8988T (cell line): ENCODE data around the gene WBP11.

Experiments used
- DNase-seq: peaks from one replicate; pipeline ENCODE4 v3.0.0; 2011

WBP11 gene

DNA sequence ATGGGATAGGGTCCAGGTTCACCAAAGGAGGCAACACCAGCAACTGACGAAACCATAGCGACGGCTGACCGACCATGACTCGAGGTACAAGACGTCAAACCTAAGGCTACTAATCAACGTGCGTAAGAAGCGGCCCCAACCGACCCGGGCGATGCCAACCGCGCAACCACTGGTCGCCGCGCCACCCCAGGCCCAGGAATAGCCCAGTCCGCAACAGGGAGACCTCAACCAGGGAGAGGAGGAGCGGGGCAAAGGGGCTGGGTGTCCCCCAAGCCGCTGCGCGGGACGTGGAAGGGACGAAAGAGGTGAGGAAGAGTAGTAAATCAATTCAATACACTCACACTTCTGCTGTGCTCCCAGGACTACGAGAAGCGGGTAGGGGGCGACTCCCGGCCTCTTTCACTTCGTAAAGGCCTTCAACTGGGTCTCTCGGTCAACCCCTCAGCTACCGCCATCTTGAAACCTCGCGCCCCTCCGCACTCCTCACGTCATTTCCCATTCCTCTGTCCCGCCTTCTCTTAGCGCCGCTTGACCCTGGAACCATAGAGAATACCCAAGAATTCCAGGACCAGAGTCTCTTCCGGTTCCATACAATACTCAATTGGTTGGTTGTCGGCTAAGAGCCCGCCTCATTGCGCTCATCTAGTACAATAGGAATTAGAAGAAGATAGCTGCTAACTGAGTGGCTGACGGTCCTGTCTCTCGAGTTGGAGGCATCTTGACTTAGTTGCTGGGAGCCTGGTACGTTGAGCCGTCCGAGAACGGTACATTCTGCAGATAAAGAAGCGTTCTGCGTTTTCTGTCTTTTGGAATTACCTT, at the start of gene WBP11, which contains the start of gene C12orf60:
Gene WBP11, minus strand, starts transcription at position 468 of the 819 bp plus-strand sequence. CDS start 2,095 bp downstream, outside the sequence.
Gene C12orf60, plus strand, starts transcription at position 660 of the 819 bp plus-strand sequence. CDS start 19,266 bp downstream, outside the sequence.
- DNase-seq = peak; percentile 49

DNA sequence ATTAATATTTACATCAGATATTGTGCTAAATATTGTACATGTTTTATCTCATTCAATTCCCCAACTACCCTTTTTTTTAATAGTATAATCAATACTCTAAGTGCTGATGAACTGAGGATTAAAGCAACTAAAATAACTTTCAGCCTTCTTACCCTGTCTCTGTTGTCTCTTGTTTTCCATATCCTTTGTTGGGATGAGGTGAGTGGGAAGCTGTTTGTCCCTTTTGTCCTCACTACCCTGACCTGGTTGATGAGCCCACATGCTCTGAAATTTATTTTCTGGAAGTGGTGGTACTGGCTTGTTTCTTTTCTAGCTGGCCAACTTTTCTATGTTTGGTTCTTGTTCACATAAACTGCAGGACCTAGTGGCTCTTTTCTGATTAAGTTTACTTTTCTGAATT, 49.6 kb upstream of the WBP11 start:
- no peak for DNase-seq

DNA sequence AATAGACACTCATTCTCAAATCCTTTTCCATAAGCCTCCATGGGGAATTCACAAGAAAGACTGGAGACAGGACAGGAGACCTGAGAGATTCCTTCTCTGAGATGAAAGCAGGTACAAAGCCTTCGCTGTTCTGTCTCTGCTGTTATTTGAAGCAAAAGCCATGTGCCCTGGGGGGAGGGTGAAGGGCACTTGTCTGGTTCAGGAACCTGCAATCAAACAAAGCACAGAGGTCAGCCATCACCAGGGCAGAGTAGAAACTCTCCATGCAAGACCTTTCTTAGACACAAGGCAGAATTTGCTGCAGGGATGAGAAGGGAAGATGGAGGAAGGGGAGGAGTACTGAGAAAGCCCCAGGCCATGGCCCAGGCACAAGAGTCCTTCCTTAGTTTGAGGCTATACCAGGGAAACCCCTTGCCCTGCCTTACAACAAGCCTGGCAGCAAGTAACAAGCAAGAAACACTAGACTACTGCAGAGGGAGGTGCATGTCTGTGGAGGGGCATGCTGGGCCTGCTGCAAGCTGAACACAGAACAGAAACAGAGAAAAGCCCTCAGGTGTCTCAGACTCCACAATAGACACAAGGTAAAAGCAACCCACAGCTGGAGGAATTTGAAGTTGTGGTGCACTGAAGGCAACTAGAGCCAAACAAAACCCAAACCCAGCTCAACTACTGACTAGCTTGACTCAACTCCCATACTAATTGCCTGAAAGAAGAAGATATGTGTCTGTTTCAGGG, 47.8 kb upstream of the WBP11 start:
- no peak for DNase-seq

DNA sequence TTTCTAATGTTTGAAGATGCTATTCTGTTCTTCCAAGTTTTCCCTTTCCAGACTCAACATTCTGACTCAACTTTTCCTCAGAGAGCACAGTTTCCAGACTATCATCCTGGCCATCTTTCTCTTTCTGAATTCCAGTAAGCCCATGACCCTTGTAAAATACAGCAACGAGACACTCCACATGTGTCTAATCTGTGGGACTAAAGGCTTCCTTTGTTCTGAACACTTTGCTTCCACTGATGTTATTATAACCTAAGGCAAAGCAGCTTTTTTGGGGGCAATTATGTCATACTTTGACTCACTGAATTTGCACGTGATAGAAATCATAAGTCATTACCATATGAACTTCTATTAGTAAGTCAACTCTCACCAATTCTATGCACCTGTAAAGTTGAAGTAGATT, 46.4 kb upstream of the WBP11 start:
- DNase-seq = no peak

DNA sequence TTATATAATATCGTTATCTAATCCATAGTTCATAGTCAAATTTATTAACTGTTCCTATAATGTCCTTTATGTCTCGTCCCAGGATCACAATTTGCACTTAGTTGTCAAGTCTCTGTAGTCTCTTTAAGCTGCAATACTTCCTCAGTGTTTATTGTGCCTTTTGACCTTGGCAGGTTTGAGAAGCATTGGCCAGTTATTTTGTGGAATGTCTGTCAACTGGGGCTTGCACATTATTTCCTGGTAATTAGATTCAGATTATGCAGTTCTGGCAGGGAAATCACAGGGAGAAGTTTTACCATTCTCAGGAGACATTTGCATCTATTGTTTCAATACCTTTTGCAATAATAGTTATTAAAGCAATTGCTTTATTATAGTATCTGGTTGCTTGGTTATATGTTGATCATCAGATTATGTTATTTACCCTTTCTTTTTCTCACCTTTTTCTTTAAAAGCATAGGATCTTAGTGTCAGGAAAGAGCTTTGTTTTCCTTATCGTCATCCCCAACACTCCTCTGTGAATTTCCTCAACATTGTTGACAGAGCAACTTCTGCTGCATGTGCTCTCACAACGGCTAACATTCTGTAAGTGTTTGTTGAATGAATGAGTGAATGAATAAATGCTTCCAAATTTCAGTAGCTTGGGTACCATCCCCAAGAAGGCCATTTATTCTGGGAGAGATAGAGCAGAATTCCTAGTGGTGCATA, 43.8 kb upstream of the WBP11 start:
- no peak for DNase-seq

DNA sequence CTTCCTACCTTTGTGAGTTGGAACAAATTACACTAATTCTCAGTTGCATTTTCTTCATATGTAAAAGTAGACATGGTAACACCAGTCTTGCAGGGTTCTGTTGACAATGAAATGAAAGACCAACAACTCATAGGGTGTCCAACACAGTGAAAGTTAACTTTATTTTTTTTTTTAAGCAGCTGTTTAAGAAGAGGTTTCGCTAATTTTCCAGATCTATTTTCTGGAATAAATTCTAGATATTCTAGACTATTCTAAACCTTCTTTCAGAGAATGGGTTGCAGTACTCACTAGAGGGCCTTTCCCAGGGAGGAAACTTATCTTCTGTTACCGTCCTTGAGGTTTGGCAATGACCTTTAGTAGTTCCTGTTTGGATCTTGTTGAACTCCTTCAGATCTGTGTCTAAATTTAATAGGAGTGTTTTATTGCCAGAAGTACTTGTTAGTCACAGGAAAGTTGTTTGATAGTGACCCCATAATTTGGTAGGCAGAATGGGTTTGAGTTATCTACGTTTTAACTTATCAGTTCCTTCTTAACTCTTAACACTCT, 42.8 kb upstream of the WBP11 start:
- DNase-seq = no peak

DNA sequence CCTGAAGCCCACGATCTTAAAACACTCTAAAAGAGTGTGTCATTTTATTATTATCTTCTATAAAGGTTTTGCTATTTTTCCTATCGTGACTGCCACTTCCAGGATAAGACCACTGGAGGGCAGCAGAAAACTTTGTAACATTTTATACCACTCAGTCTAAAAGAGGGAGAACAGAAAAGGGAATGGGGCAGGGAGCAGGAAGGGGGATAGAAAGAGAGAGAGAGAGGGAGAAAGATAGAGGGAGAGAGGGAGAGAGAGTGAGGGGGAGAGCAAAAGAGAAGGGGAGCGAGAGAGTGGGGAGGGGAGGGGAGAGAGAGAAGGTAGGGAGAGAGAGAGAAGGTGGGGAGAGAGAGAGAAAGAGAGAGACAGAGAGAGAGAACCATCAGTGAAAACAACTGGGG, 42.1 kb upstream of the WBP11 start:
- DNase-seq = peak; percentile 15

DNA sequence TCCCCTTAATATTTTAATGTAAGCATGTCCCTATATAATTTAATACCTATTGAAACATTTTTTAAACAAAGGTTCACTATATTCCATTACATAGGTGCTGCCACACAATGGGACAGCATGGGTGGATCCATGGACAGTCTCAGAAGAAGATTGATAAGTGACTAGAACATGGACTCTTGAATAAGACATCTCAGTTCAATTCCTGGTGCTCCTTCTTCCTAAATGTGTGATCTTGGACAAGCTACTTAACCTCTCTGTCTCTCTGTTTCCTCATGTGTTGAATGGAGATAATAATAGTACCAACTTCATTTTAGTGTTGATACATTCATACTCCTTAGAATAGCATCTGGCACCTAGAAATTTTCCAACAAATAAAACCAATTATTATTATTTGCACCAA, 41.1 kb upstream of the WBP11 start:
- no peak for DNase-seq

DNA sequence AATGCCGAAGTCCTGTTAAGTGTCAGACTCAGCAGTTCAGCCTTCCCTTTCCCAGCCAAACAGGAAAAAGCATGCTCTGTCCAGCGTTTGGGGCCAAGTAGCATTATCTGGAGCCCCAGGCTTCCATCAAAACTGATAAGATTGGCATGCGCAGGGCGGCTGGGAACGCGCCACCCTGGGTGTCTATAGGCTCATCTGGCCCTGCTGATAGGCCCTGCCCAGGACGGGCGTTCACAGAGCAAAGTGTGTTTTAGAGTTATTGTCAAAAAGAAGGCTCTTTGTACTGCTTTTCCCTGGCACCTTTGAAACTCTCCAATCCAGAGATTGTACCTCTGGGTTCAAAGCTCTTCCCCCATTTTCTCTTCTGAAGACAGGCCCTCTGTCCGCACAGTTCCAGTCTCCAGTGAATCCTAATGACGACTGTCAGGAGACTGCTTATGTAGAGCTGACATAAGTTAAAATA, 40.2 kb upstream of the WBP11 start, which contains the start of gene ART4:
Gene ART4, minus strand, starts transcription at position 102 of the 463 bp plus-strand sequence. CDS start 413 bp downstream, outside the sequence.
- no peak for DNase-seq

DNA sequence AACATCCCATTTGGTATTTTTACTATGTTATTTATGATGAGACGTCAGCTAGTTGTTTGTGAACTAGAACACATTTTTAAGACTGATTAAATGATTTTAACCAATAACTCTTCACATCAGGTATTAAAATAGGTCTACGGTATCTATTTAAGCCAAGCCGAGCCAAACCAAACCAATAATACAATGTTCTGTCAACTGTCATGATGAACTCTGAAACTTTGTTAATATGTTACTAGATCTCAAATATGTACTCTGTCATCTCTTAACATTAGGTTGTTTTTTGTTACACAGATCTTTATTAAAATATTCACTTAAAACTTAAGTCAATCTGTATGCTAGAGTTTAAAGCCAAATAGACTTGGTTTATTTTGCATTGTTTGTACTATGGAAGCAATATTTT, 39.0 kb upstream of the WBP11 start:
- DNase-seq = no peak

DNA sequence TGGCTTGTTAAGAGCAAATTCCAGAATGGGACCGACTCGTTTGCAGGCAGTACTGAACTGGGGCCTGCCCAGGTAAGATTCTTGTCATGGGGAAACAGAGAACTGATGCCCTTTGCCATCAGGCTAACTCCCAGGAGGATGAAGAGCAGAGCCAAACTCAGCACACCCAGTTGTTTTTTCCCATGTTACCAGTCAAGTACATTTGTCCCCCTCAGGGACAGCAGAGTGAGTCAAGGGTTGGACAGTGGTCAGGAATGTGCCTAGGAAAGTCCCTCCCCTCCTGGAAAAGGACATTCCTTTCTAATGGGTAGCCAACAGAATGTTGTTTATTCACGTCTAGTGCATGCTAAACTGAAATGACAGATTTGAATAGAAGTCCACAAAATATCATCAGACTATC, 38.5 kb upstream of the WBP11 start:
- DNase-seq = peak; percentile 11

DNA sequence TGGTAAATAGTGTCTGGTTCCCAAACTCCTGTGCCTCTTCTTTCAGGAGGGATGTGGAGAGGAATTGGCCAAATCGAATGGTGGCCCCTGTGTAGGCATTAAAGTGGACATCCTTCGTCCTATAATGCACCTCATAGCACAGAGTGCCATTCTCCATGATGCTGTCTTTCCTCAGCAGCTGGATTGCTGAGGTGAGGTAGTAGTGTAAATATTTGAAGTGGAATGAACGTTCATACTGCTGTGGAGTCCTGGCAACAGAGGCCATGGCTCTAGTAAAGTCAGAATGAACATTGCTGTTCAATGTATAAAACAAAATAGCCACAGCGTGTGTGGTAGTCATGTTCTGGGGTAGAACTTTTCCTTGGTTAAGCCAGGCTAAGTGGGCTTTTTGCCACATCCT, 37.3 kb upstream of the WBP11 start:
- no peak for DNase-seq

DNA sequence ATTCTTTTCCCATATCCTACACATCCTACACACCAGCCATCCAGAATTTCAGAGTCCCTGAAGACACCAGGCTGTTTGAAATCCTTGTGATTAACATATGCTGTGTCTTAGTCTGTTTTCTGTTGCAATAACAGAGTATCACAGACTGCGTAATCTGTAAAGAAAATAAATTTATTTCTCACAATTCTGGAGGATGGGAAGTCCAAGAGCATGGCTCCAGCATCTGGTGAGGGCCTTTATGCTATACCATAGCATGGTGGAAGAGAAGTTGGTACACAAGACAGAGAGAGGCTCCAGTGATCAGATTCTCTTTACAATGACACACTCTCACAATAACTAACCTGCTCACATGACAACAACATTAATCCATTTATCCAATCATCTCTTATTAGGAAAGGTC, 36.0 kb upstream of the WBP11 start:
- no peak for DNase-seq

DNA sequence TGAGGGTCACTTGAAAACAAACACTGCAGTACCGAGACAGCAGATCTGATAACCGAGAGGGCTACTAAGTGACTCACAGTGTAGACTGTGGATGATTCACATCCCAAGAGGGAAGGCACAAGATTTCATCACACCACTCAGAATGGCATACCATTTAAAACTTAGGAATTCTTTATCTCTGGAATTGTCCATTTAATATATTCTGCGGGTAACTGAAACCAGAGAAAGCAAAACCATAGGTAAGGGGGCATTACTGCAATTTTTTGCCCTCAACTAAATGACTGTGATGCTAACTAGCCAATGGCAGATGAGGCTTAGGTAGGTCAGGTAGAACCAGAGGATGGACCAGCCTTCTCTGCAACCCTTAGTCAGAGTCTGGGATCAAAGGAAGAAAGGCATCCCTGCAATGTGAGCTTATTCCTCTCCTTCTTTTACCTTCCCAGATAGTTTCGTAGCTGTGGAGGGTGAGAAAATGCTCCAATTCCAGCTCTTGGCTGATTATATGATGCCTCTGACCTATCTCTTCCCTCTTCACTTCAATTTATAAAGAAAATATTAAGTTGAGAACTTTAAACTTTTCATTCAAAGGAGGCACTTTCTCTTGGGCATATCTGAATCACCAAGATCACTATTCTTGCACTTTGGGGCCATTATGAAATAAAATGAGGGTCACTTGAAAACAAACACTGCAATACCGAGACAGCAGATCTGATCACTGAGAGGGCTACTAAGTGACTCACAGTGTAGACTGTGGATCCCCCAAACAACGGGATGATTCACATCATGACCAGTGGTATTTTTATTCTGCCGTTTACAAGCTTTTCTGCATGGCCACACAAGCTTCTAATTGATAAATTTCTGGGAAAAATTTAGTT, 33.3 kb upstream of the WBP11 start:
- no peak for DNase-seq

DNA sequence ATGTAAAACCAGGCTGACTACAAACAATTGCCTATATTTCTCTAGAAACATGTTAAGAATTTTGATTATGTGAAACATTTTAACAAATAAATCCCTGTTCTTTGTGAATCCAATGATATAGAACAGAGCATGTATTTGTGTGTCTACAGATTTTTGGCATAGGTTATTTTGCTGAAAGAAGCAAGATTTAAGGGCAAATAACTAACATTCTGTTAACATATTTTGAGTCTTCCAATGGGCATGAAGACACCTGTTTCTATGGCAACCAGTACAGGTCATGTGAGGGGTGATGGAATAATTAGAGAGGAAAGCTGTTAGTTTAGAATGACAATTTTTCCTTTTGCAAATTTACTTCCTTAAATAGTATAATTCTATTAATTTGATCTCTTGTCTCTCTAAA, 31.2 kb upstream of the WBP11 start:
- DNase-seq = no peak

DNA sequence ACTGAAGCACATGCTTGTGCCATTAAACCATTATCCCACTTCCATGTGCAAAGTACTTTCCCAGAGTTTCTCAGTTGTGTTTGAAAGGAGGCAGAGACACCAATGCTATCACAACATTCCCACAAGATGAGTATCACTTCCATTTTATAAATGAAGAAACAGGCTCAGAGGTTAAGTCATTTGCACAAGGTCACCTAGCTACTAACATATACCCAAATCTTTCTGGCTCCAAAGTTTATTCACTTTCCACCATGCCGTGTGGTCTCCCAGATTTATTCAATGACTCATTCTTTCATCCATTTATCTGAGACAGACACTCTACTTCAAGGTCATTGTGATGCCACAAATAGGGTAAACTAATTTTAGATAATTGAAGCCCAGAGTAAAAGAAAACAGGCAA, 30.7 kb upstream of the WBP11 start:
- DNase-seq = no peak

DNA sequence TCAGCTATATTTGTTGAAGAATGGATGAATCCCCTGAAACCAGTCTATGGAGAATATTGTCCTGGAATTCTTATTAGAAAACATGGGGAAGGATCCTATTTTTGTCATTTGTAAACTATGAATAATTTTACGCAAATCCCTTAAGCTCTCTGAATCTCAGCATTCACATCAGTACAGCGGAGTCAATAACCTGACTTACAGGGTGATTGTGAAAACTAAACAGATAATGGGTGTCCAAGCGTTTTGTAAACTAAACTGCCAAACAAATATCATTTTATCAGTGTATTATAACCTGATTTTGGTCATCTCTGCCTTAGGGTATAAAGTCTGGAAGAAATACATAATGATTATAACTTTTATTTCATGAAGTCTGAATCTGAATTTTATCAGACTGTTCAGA, 30.1 kb upstream of the WBP11 start:
- DNase-seq = no peak

DNA sequence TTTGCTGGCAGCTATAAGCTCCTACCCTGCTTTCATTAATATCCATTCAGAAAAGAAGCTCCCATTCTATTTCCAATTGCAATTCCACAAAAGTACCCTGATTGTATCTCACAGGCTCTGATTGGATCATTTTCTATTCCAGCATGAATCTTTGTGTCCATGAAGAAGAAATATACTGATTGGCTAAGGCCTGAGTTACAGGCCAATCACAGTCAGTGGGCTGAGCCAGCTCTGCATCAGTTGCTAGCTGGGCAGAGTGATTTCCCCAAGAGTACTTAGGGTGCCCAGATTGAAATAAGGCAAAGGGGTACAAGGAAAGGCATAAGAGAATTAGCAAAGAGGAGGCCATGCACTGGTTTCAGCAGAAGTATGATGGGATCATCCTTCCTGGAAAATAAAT, 25.6 kb upstream of the WBP11 start:
- no peak for DNase-seq

DNA sequence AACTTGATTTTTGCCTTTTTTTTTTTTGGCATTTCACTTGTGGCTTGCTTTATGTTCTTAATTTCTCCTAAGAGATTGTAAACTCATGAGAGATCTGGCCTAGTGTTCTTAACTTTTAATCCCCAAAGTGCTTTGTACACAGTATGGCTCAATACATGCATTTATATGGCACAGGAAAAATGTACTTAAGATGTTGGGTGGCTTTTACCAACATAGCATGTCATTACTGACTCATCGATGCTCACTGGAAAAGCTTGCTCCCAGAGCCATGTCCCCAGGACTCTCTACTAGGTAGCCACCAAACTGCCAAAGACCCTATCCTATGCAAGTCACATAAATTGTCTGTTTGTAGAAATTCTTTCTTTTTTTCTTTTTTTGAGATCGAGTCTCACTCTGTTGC, 23.8 kb upstream of the WBP11 start:
- no peak for DNase-seq

DNA sequence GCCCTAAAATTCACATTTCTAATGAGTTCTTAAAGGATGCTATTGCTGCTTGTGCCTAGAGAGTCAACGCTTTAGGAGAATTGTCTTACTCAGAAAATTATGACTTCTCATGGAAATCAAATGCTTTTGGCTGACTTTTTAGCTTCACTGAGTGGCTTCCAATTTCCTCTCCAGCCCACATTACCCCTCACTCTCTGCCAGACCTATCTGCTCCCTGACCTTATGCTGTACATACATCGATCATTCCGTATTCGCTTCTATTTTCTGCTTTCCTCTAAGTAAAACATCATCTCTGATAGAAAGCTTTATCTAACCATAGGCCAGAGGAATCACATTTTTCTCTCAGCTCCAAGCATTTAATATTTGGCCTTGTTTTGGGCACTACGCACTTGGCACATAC, 23.2 kb upstream of the WBP11 start:
- DNase-seq = no peak

DNA sequence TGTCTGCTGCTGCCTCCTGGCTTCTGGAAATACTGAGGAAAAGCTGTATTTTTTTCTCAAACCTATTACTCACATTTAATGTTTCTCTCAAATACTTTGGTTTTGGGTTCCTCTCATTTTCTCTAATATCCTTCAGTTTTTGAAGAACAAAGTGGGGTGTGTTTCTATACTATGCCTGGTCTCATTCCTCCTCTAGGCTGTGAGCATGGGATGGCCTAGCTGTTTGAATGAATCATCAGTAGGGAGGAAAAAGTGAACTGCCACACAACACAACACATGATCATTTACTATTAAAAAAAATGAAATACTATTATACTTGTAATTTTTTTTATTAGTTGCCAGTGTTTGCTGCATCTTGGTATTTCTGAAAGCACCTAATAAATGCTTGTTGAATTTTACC, 22.0 kb upstream of the WBP11 start:
- no peak for DNase-seq

DNA sequence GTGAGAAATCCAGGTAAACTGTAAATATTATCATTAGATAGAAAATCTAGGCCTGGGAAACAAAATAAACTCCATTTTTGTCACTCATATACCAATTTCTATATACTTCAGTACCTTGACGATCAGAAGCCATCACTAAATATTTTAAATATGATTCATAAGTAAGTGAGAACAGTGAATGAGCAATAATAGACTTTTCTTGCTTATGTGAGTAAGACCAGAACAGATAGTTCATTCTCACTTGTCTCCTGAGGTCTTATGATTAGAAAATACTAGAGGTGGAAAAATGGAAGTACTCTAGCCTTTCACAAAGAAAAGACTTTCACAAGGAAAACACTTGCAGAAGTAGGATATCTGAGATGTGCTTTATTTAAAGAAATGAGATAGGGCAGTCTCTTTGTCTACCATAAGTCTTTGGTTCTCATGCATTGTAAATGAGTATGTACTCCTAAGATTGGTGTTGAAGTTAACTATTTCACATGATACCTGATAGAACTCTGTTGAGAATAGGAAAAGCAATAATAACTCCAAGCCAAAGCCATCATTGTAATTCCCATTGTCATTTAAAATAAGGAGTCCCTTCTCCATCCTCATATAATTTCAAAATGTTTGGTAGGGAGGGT, 20.8 kb upstream of the WBP11 start:
- no peak for DNase-seq
